Keratinocyte (primary cell): ENCODE data around the gene TAOK1. TPM values are rescaled to one million over a fixed set of nuclear protein-coding genes. Genes with fewer than 3 reads are reported as not detected.

Source experiments
- DNase-seq: peaks from one replicate; pipeline ENCODE4 v3.0.0-alpha.2; 2011; ENCODE audit warnings: low read depth, missing footprints, low spot score
- FAIRE-seq: peaks from 2 replicates; lab custom pipeline; 2011; peaks lifted over from hg19 to GRCh38; lab: Jason Lieb, UNC
- H2AFZ ChIP-seq: 2 replicates; pipeline ENCODE4 v1.6.0; 2012; ENCODE audit warnings: low read length, control low read depth, inconsistent platforms; ENCODE audit not compliant: control insufficient read depth
- H3K27ac ChIP-seq: 2 replicates; pipeline ENCODE4 v1.5.1; 2011; ENCODE audit warnings: low read length; ENCODE audit not compliant: control insufficient read depth, insufficient read depth
- H3K27me3 ChIP-seq: 3 replicates; pipeline ENCODE4 v1.6.0; 2011; ENCODE audit warnings: low read length; ENCODE audit not compliant: control insufficient read depth, insufficient read depth; ENCODE audit errors: extremely low read depth
- H3K36me3 ChIP-seq, 2 experiments: 2 replicates in 1 of 2; 3 replicates in 1 of 2; pipeline ENCODE4 v1.5.1; 2011; ENCODE audit warnings: low read length in 2 of 2, mild to moderate bottlenecking in 1 of 2; ENCODE audit not compliant: control insufficient read depth in 2 of 2, insufficient read depth in 2 of 2; ENCODE audit errors: extremely low read depth in 1 of 2
- H3K4me1 ChIP-seq: 3 replicates; pipeline ENCODE4 v1.5.1; 2011; ENCODE audit warnings: low read length; ENCODE audit not compliant: control insufficient read depth, insufficient read depth; ENCODE audit errors: extremely low read depth
- H3K4me2 ChIP-seq: 3 replicates; pipeline ENCODE4 v1.6.0; 2011; ENCODE audit warnings: low read depth, low read length; ENCODE audit not compliant: control insufficient read depth, insufficient read depth; ENCODE audit errors: extremely low read depth
- H3K4me3 ChIP-seq, 3 experiments: fragments of 200-600 bp in 1 of 3; sonication (generic) in 1 of 3; 2 replicates in 2 of 3; 3 replicates in 1 of 3; pipeline ENCODE4 v1.5.1; 2011 to 2016; ENCODE audit warnings: low read length in 3 of 3, mild to moderate bottlenecking in 3 of 3, control low read depth in 2 of 3, inconsistent platforms in 1 of 3, low read depth in 1 of 3, mixed read lengths in 1 of 3, mixed run types in 1 of 3, moderate library complexity in 1 of 3; ENCODE audit not compliant: control insufficient read depth in 2 of 3, insufficient read depth in 2 of 3; ENCODE audit errors: extremely low read depth in 1 of 3
- H3K79me2 ChIP-seq: 2 replicates; pipeline ENCODE4 v1.6.0; 2012; ENCODE audit warnings: low read length; ENCODE audit not compliant: control insufficient read depth, insufficient read depth
- H3K9ac ChIP-seq: 3 replicates; pipeline ENCODE4 v1.6.0; 2011; ENCODE audit warnings: low read length; ENCODE audit not compliant: control insufficient read depth, insufficient read depth; ENCODE audit errors: extremely low read depth
- H3K9me1 ChIP-seq: 3 replicates; pipeline ENCODE4 v1.6.0; 2011; ENCODE audit warnings: low read length; ENCODE audit not compliant: control insufficient read depth, insufficient read depth; ENCODE audit errors: extremely low read depth
- H3K9me3 ChIP-seq: 2 replicates; pipeline ENCODE4 v1.5.1; 2012; ENCODE audit warnings: low read depth, low read length; ENCODE audit not compliant: control insufficient read depth
- H4K20me1 ChIP-seq: 3 replicates; pipeline ENCODE4 v1.6.0; 2011; ENCODE audit warnings: low read length; ENCODE audit not compliant: control insufficient read depth, insufficient read depth; ENCODE audit errors: extremely low read depth
- CTCF ChIP-seq, 3 experiments: IDR thresholded peaks in 1 of 3; conservative IDR thresholded peaks in 1 of 3; optimal IDR thresholded peaks in 1 of 3; 2 replicates in 2 of 3; 3 replicates in 1 of 3; pipeline versions ENCODE3 to v1.5.1; 2011; ENCODE audit warnings: low read length in 3 of 3, mild to moderate bottlenecking in 3 of 3, moderate library complexity in 2 of 3, control low read depth in 1 of 3, inconsistent platforms in 1 of 3; ENCODE audit not compliant: insufficient read depth in 2 of 3; ENCODE audit errors: extremely low read depth in 1 of 3
- EZH2 ChIP-seq: IDR thresholded peaks from one replicate; pipeline ENCODE4 v1.6.1; 2012; ENCODE audit warnings: inconsistent platforms, mild to moderate bottlenecking, low read length, moderate library complexity
- dilution Hi-C: fragments of 300-500 bp; cut with MboI; formaldehyde crosslinking; loops from one replicate; pipeline ENCODE4 v1.7.0; 2020; ENCODE audit warnings: low sequenced_read_pairs; ENCODE audit not compliant: extremely low pct_ligation_motif_present
- polyA plus RNA-seq, 5 experiments: library from polyadenylated mRNA; depleted of rRNA in 3 of 5; stranded (reverse) in 3 of 5; stranded (forward) in 1 of 5; unstranded in 1 of 5; fragments of >200 nt; gene quantifications; 1 replicate in 1 of 5; 2 replicates in 3 of 5; 3 replicates in 1 of 5; pipeline versions ENCODE4 v1.2.1 to v1.2.3, GENCODE V29; 2011 to 2012; ENCODE audit warnings: missing spikeins in 2 of 5, low read depth in 1 of 5, low replicate concordance in 1 of 5

The TAOK1 gene
- polyA plus RNA-seq, 1 donor (not counting 4 experiments of a cell fraction or from before 2014, with no cell fraction given): 26.7 TPM

GRCh38 chr17:29582772-29583171 lies 192.6 kb downstream of the TAOK1 start:
- no peak overlapping the region for H3K27ac ChIP-seq
- H4K20me1 ChIP-seq: peaks cover 26% of the 10 kb centered on the region
- DNase-seq (no peak), FAIRE-seq (no peak)
- H3K4me2 ChIP-seq: no peak overlapping the region
- no peak overlapping the region for H2AFZ ChIP-seq
- H3K79me2 ChIP-seq: peaks cover 56% of the 10 kb centered on the region
- TF ChIP-seq CTCF (optimal IDR thresholded peaks at IDR 0.05 in 1 of 3, IDR thresholded peaks at IDR 0.05 in 1 of 3, conservative IDR thresholded peaks at IDR 0.05 in 1 of 3; ENCODE audit: extremely low read depth in 1 of 3, insufficient read depth in 2 of 3, low read length in 3 of 3): no peak
- no peak for TF ChIP-seq EZH2
- no peak overlapping the region for H3K9ac ChIP-seq
- H3K36me3 ChIP-seq: peaks cover 28 to 41% of the 10 kb centered on the region in 2 experiments
- H3K4me1 ChIP-seq: peaks cover 68% of the 10 kb centered on the region
- no peak overlapping the region for H3K4me3 ChIP-seq
- H3K9me1 ChIP-seq: peaks cover 22% of the 10 kb centered on the region
- H3K9me3 ChIP-seq: no peaks in the 10 kb centered on the region
- no peaks in the 10 kb centered on the region for H3K27me3 ChIP-seq
- dilution Hi-C loops: no loop called here

GRCh38 chr17:29583324-29584248 lies 193.4 kb downstream of the TAOK1 start:
- FAIRE-seq: peak; percentile 99
- H3K4me3 ChIP-seq: peak overlapping the region in 1 of 3 experiments; percentile 15
- H3K9ac ChIP-seq: no peak overlapping the region
- H3K9me3 ChIP-seq: no peaks in the 10 kb centered on the region
- DNase-seq: peak; percentile 91
- H3K79me2 ChIP-seq: peaks cover 65% of the 10 kb centered on the region
- peaks cover 21 to 33% of the 10 kb centered on the region in 2 experiments for H3K36me3 ChIP-seq
- peak overlapping the region; percentile 56 for H3K4me2 ChIP-seq
- H2AFZ ChIP-seq: no peak overlapping the region
- H3K27me3 ChIP-seq: no peaks in the 10 kb centered on the region
- peaks cover 32% of the 10 kb centered on the region for H4K20me1 ChIP-seq
- dilution Hi-C loops: no loop called here
- peak overlapping the region; percentile 23 for H3K27ac ChIP-seq
- TF ChIP-seq EZH2 (no peak), CTCF (optimal IDR thresholded peaks at IDR 0.05 in 1 of 3, IDR thresholded peaks at IDR 0.05 in 1 of 3, conservative IDR thresholded peaks at IDR 0.05 in 1 of 3; ENCODE audit: extremely low read depth in 1 of 3, insufficient read depth in 2 of 3, low read length in 3 of 3) (no peak)
- H3K9me1 ChIP-seq: peaks cover 22% of the 10 kb centered on the region
- H3K4me1 ChIP-seq: peaks cover 74% of the 10 kb centered on the region
